GM19463 (cell line): ENCODE measurements around the gene ZNF324B.
"Not testable (repeated sequence)": the region's sequence is repeated elsewhere in the genome, so short reads cannot be mapped to it uniquely, and the experiment has no call there.

Experiments used
- ATAC-seq: cut with Tn5 transposase; IDR thresholded peaks from one replicate; pipeline ENCODE4 v1.9.1; 2021; ENCODE audit warnings: mild to moderate bottlenecking, moderate library complexity; ENCODE audit not compliant: unreplicated experiment

Gene ZNF324B

DNA sequence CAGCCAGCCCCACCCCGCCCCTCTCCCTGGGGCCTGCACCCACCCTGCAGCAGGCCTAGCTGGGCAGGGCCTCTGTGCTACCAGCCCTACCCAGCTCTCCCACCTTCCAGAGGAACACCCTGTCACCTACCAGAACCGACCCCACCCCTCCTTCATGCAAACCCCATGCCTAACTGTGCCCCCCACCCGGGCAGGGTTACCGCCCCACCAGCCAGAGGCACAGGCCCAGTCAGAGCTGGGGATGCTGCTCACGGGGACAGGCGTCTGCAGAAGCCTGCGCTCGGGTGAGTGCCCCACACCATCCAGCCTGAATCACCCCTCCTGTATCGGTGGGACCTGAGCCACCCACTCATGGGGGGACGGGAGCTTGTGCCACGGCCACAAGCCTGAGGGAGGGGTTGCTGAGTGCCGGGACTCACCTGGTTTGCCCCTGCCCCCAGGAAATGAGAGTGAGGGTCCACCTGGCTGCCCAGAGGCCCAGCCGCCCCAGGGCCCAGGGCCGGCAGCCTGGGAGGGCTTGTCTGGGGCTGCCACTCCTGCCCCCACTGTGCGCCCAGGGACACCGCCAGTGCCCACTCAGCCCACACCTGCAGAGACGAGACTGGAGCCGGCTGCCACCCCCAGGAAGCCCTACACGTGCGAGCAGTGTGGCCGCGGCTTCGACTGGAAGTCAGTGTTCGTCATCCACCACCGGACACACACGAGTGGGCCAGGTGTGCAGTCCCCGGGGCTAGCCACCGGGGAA is 28.5 kb downstream of the ZNF324B start:
- ATAC-seq, result no peak

DNA sequence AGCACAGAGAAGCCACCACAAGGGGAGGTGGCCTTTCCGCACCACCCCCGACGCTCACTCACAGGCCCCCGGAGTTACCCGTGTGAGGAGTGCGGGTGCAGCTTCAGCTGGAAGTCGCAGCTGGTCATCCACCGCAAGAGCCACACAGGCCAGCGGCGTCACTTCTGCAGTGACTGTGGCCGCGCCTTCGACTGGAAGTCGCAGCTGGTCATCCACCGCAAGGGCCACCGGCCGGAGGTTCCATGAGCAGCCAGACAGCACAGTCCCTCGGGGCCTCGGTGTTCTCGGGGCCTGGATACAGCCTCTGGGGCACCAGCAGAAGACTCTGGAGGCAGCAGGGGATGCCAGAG is 29.0 kb downstream of the ZNF324B start:
- ATAC-seq, result no peak

DNA sequence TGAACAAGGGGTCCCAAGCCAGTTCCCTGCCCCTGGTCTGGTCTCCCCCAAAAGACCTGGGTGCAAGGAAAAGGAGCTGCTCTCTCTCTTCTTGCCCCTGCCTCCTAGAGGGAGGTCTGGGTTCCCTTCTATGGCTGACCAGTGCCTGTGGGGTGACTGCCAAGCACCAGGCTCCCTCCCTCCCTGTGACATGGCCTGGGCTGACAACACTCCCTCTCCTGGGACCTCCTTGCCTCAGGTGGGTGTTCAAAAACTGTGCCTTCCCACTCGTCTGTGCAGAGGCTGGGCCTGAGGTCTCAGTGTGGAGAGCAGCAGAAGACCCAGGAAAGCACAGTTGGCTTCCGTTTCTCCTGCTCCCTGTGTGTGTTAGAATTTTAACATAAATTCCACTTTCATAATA is 29.4 kb downstream of the ZNF324B start:
- ATAC-seq, result no peak

DNA sequence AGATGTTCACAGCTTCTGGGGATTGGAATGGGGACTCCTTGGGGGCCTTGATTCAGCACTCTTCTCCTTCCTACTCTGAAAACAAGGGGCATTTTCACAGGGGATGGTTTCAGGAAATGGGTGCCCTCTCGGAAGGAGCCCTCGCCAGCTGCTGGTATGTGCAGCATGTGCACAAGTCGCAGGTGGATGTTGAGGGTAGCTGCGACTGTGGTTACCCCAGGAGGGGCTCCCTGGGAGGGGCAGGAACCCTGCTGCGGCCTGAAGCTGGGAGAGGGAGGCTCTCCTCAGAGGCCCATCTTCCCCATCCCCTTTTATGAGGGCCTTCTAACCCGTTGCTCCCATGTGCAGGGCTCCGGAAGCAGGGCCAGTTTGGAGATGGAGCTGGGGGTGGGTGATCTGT is 30.9 kb downstream of the ZNF324B start:
- ATAC-seq, result no peak

GRCh38 chr19:58483776-58484175 is 32.4 kb downstream of the ZNF324B start:
- no peak for ATAC-seq

DNA sequence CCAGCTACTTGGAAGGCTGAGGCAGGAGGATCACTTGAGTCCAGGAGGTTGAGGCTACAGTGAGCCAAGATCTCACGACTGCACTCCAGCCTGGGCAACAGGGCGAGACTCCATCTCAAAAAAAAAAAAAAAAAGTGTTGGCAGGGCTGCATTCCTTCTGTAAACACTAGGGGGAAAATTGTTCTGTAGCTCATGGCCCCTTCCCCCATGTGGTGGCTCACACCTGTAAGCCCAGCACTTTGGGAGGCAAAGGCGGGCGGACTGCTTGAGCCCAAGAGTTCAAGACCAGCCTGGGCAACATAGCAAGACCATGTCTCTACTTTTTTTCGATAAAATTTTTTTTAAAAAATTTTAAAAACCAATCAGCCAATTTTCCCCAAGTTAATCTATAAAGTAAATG is 32.9 kb downstream of the ZNF324B start:
- not testable (repeated sequence) for ATAC-seq

DNA sequence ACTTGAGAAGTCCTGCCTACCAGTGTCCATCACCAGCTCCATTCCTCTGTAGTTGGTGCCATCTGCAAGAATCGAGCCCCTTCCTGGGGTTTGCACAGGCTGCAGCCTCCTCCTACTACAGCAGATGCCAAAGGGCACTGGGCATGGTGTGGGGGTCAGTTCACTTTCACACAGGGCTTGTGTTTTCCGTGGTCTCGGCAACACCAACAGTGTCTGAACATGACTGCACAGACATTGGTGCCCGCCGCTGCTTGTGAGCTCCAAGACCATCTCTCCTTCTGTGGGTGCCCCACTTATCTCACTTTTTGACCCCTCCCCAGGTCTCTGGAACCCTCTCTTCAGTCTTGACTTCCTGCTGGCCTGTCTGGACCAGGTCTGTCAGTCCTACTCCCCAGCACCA is 40.0 kb downstream of the ZNF324B start:
- ATAC-seq, result no peak

DNA sequence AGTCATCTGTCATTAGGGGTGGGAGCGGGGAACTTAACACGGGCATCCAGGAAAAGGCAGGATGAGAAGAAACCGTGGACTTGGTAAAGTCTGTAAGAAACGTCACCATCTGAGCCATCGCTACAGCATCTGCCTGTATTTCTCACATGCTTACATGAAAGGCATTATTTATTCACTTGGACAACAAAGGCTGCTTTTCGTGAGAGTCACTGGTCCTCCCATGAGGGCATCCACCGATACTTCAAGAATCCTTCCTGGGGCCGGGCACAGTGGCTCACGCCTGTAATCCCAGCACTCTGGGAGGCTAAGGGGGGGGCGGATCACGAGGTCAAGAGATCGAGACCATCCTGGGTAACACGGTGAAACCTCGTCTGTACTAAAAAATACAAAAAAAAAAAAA is 40.8 kb downstream of the ZNF324B start:
- no peak for ATAC-seq

DNA sequence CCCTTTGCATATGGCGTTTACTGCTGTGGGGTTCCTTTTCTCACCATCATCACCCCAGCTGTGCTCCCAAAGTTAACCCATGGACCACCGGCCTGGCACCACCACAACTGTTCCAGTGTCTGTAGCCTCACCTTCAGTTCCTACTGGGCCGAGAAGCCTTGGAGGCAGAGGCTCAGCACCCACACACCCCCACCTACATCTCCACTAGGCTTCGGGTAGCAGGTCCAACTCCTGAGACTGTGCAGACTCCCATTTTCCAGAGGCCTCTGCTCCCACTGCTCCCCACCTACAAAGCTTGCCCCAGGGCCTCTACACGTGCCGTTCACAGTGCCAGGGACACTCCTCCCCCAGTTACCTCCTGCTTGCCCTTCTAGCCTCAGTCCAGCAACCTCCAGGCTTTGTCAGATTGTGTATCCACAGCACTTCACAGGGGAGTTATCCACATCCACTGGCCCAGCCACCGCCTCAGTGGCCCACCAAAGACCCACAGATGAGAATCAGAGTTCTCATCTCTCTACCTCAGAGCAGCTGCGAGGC is 46.3 kb downstream of the ZNF324B start:
- no peak for ATAC-seq

DNA sequence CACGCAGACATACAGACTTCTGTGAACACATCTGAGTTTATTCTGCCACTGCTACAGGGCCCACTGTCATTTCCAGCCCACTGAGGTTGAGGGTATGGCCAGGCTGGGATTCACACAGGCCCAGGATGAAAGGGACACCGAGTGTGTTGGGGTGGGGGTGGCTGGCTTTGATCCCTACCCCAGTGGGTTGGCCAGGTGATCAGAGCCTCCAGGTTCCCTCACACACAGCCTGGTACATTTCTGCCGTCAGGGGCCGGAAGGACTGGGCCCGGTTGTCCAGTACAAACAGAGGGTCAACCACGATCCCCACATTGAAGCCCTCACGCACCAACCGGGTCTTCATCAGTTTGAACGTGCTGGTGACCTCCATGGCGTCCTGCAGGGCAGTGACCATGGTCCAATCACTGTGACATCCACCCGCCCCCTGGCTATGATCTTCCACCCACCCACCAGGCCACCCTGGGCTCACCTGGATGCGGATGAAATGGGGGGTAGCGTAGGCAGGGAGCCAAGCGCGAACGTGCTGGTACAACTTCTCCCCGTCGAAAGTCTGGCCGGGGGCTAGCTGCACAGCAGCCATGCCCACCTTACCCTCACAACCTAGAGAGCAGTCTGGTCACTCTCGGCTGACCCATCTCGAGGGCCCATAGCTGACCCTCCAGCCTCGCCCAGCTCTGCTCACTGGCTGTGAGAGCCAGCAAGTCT is 47.0 kb downstream of the ZNF324B start:
- ATAC-seq, result no peak

- peak; percentile 96 for ATAC-seq
These were observed 47.9 kb downstream of the ZNF324B start for GRCh38 chr19:58499021-58499927.

- ATAC-seq, result no peak
These were observed 48.8 kb downstream of the ZNF324B start for GRCh38 chr19:58500242-58500641.
